ENCODE measurements around the gene STX8.

GRCh38 chr17:9218064-9218635 is 357.5 kb downstream of the STX8 start:
- TF ChIP-seq POLR2AphosphoS5 (IDR thresholded peaks at IDR 0.05; ENCODE audit: low read depth, low read length) (no peak), TAF1 (IDR thresholded peaks at IDR 0.05; ENCODE audit: borderline replicate concordance, insufficient read depth, low read length) (no peak), SIN3A (IDR thresholded peaks at IDR 0.05; ENCODE audit: borderline replicate concordance, insufficient read depth, low read length) (no peak)
- TF ChIP-seq, protein P1, sequence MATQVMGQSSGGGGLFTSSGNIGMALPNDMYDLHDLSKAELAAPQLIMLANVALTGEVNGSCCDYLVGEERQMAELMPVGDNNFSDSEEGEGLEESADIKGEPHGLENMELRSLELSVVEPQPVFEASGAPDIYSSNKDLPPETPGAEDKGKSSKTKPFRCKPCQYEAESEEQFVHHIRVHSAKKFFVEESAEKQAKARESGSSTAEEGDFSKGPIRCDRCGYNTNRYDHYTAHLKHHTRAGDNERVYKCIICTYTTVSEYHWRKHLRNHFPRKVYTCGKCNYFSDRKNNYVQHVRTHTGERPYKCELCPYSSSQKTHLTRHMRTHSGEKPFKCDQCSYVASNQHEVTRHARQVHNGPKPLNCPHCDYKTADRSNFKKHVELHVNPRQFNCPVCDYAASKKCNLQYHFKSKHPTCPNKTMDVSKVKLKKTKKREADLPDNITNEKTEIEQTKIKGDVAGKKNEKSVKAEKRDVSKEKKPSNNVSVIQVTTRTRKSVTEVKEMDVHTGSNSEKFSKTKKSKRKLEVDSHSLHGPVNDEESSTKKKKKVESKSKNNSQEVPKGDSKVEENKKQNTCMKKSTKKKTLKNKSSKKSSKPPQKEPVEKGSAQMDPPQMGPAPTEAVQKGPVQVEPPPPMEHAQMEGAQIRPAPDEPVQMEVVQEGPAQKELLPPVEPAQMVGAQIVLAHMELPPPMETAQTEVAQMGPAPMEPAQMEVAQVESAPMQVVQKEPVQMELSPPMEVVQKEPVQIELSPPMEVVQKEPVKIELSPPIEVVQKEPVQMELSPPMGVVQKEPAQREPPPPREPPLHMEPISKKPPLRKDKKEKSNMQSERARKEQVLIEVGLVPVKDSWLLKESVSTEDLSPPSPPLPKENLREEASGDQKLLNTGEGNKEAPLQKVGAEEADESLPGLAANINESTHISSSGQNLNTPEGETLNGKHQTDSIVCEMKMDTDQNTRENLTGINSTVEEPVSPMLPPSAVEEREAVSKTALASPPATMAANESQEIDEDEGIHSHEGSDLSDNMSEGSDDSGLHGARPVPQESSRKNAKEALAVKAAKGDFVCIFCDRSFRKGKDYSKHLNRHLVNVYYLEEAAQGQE (IDR thresholded peaks at IDR 0.05; ENCODE audit: insufficient read depth in 1 of 2, low read depth in 2 of 2, low read length in 2 of 2): no peak
